H1 (cell line): ENCODE results near the gene KRT84. TPM values are rescaled to one million over a fixed set of nuclear protein-coding genes. Genes with fewer than 3 reads are reported as not detected.

Source experiments
- CBX8 ChIP-seq: fragments of 300-800, 300-1000 bp; sonication (generic); IDR thresholded peaks from 2 replicates; pipeline ENCODE4 v1.7.1; 2016; ENCODE audit warnings: low read depth, low read length, borderline replicate concordance
- RFX5 ChIP-seq: IDR thresholded peaks from 2 replicates; pipeline ENCODE4 v1.6.1; 2011; ENCODE audit warnings: low read depth, low read length, improper control_type of control experiment, borderline replicate concordance
- SAP30 ChIP-seq: fragments of 300-600 bp; sonication (generic); IDR thresholded peaks from 2 replicates; pipeline ENCODE4 v1.7.1; 2012; ENCODE audit warnings: low read length, moderate library complexity, mild to moderate bottlenecking, inconsistent platforms; ENCODE audit not compliant: insufficient read depth, insufficient replicate concordance
- SP2 ChIP-seq: IDR thresholded peaks from 2 replicates; pipeline ENCODE4 v1.6.1; 2012; ENCODE audit warnings: mild to moderate bottlenecking, low read length, inconsistent platforms
- polyA plus RNA-seq, 7 experiments: library from polyadenylated mRNA; depleted of rRNA in 3 of 7; stranded (reverse) in 5 of 7; unstranded in 2 of 7; fragments of >200 nt in 5 of 7; fragments of 200-250 nt in 2 of 7; gene quantifications; 1 replicate in 5 of 7; 2 replicates in 1 of 7; 4 replicates in 1 of 7; pipeline versions ENCODE4 v1.2.1 to v1.2.3, GENCODE V29; 2011 to 2013; ENCODE audit warnings: missing spikeins in 2 of 7, mixed read lengths in 2 of 7
- total RNA-seq: library from RNA; stranded (reverse); fragmentation: NEBNext Ultra II Directional; extraction: Animal tissue kit (Norgen Biotek cat#: 25700); gene quantifications from 2 replicates; pipeline ENCODE4 v1.2.1, GENCODE V29; 2021

KRT84 gene
- total and polyA plus RNA-seq, 2 of the 8 experiments (the other 6 are each of a cell fraction or from before 2014, with no cell fraction given) = not detected

DNA sequence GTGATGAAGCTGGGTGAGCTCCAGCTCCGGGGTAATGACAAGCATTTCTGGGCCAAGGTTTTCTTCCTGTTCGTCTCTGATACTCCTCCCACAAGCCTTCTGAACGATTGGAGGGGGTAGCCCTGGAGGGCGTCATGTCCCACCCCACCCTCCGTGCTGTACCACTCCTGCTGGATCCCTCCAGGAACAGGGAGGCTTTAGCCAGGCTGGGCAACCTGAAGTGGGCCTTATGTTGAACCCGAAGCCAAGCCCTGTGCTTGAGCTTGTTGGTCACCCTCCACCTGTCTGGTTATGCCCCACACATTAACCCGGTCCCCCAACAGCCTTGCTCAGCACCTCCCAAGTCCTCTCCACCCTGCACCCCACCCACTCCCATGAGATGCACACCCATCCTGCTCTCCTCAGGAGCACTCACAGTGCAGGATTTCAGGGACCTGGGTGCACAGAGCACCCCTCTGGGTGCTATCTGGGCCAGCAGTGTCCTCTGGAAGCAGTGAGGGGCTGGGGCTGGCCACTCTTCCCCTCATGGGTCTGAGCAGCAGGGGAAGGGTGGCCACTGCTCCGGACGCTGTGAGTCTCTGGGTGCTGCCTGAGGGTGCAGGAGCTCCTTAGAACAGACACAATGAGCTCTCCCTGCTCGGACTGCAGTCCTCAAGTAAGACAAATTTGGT lies 57.5 kb downstream of the KRT84 start (continued):
- TF ChIP-seq SAP30 (no peak), CBX8 (no peak), SP2 (no peak), RFX5 (no peak)

Other genes with a start within 250 kb of the KRT84 start
- 0.08 TPM in 1 of 2 replicates, not detected in the other for gene KRT80, start 193.6 kb downstream of the KRT84 start, total RNA-seq
- 0.05 and 0.06 TPM in 2 replicates for gene KRT80, start 193.6 kb downstream of the KRT84 start, polyA plus RNA-seq (2011; rRNA removed)
- gene KRT7, start 152.4 kb downstream of the KRT84 start, total RNA-seq = 13.2 and 16.5 TPM in 2 replicates
- 19.0 and 25.6 TPM in 2 replicates for gene KRT7, start 152.4 kb downstream of the KRT84 start, polyA plus RNA-seq (2011; rRNA removed)
- 0.15 TPM in 1 of 2 replicates, not detected in the other for gene KRT86, start 111.0 kb downstream of the KRT84 start, total RNA-seq
- 0.09 and 0.12 TPM in 2 replicates for gene KRT86, start 111.0 kb downstream of the KRT84 start, polyA plus RNA-seq (2011; rRNA removed)
- gene KRT81, start 94.1 kb downstream of the KRT84 start, total RNA-seq = not detected in 2 replicates
- gene KRT81, start 94.1 kb downstream of the KRT84 start, polyA plus RNA-seq (2011; rRNA removed) = not detected in 2 replicates
- not detected in 2 replicates for gene KRT83, start 64.3 kb downstream of the KRT84 start, total RNA-seq
- not detected in 2 replicates for gene KRT83, start 64.3 kb downstream of the KRT84 start, polyA plus RNA-seq (2011; rRNA removed)
- gene KRT85, start 18.2 kb downstream of the KRT84 start, total RNA-seq = not detected in 2 replicates
- gene KRT85, start 18.2 kb downstream of the KRT84 start, polyA plus RNA-seq (2011; rRNA removed) = not detected in 2 replicates
- gene KRT82, start 20.7 kb upstream of the KRT84 start, total RNA-seq = not detected in 2 replicates
- gene KRT82, start 20.7 kb upstream of the KRT84 start, polyA plus RNA-seq (2011; rRNA removed) = not detected in 2 replicates
- not detected in 2 replicates for gene KRT75, start 48.7 kb upstream of the KRT84 start, total RNA-seq
- gene KRT75, start 48.7 kb upstream of the KRT84 start, polyA plus RNA-seq (2011; rRNA removed) = not detected in 2 replicates
- not detected in 2 replicates for gene KRT6B, start 66.5 kb upstream of the KRT84 start, total RNA-seq
- not detected in 2 replicates for gene KRT6B, start 66.5 kb upstream of the KRT84 start, polyA plus RNA-seq (2011; rRNA removed)
- not detected in 2 replicates for gene KRT6C, start 88.2 kb upstream of the KRT84 start, total RNA-seq
- gene KRT6C, start 88.2 kb upstream of the KRT84 start, polyA plus RNA-seq (2011; rRNA removed) = not detected in 2 replicates
- not detected in 2 replicates for gene KRT6A, start 107.6 kb upstream of the KRT84 start, total RNA-seq
- gene KRT6A, start 107.6 kb upstream of the KRT84 start, polyA plus RNA-seq (2011; rRNA removed) = 0.08 and 0.11 TPM in 2 replicates
- gene KRT5, start 134.7 kb upstream of the KRT84 start, total RNA-seq = not detected in 2 replicates
- gene KRT5, start 134.7 kb upstream of the KRT84 start, polyA plus RNA-seq (2011; rRNA removed) = 0.18 and 0.33 TPM in 2 replicates
- gene KRT71, start 167.5 kb upstream of the KRT84 start, total RNA-seq = not detected in 2 replicates
- gene KRT71, start 167.5 kb upstream of the KRT84 start, polyA plus RNA-seq (2011; rRNA removed) = not detected in 2 replicates
- not detected in 2 replicates for gene KRT74, start 188.2 kb upstream of the KRT84 start, total RNA-seq
- not detected in 2 replicates for gene KRT74, start 188.2 kb upstream of the KRT84 start, polyA plus RNA-seq (2011; rRNA removed)
- gene KRT72, start 215.8 kb upstream of the KRT84 start, total RNA-seq = not detected in 2 replicates
- not detected in 2 replicates for gene KRT72, start 215.8 kb upstream of the KRT84 start, polyA plus RNA-seq (2011; rRNA removed)
- not detected in 2 replicates for gene KRT73, start 232.9 kb upstream of the KRT84 start, total RNA-seq
- not detected in 2 replicates for gene KRT73, start 232.9 kb upstream of the KRT84 start, polyA plus RNA-seq (2011; rRNA removed)